ENCODE results near the gene DMRTB1.

DNA sequence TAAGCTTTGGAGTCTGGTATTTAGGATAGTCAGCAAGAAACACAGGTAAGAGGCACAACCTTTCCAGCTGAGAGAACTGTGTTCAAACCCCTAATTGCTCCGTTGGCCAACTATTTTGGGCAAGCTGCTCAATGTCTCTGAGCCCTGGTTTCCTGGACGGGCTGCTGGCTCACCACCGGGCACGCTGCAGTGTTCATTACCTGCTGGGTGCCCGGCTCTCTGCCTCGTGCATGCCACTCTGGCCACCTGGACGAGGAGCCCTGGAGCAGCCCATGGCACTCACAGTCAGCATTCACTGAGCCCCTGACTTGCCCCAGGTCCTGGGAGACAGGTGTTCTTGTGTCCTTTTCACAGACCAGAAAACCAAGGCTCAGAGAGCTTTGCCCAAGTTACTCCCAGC, 51.0 kb downstream of the DMRTB1 start:
- TF ChIP-seq, protein P1, sequence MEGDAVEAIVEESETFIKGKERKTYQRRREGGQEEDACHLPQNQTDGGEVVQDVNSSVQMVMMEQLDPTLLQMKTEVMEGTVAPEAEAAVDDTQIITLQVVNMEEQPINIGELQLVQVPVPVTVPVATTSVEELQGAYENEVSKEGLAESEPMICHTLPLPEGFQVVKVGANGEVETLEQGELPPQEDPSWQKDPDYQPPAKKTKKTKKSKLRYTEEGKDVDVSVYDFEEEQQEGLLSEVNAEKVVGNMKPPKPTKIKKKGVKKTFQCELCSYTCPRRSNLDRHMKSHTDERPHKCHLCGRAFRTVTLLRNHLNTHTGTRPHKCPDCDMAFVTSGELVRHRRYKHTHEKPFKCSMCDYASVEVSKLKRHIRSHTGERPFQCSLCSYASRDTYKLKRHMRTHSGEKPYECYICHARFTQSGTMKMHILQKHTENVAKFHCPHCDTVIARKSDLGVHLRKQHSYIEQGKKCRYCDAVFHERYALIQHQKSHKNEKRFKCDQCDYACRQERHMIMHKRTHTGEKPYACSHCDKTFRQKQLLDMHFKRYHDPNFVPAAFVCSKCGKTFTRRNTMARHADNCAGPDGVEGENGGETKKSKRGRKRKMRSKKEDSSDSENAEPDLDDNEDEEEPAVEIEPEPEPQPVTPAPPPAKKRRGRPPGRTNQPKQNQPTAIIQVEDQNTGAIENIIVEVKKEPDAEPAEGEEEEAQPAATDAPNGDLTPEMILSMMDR (IDR thresholded peaks at IDR 0.05; ENCODE audit: low read depth, low read length): no peak
- TF ChIP-seq EZH2phosphoT487 (IDR thresholded peaks at IDR 0.05; ENCODE audit: low read depth): no peak
